Measurements from ENCODE around the gene ZNF736.

DNA sequence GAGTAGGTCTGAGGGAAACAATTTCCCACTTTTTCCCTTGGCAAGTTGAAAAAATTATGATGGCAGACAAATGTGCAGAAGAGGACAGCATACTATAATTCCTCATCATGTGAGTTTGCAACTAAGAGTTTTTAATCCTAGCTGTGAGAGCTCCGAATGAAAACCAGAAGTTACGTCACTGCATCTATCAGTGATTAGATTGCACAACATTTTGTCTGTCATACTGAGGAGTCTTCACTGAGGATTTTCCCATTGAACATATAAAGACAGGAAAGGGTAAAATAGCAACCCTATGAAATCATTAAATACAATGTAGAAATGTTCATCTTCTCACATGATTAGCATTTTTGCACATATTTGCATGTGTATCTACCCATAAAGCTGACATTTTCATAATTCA is 45.8 kb downstream of the ZNF736 start:
- TF ChIP-seq, protein P1, sequence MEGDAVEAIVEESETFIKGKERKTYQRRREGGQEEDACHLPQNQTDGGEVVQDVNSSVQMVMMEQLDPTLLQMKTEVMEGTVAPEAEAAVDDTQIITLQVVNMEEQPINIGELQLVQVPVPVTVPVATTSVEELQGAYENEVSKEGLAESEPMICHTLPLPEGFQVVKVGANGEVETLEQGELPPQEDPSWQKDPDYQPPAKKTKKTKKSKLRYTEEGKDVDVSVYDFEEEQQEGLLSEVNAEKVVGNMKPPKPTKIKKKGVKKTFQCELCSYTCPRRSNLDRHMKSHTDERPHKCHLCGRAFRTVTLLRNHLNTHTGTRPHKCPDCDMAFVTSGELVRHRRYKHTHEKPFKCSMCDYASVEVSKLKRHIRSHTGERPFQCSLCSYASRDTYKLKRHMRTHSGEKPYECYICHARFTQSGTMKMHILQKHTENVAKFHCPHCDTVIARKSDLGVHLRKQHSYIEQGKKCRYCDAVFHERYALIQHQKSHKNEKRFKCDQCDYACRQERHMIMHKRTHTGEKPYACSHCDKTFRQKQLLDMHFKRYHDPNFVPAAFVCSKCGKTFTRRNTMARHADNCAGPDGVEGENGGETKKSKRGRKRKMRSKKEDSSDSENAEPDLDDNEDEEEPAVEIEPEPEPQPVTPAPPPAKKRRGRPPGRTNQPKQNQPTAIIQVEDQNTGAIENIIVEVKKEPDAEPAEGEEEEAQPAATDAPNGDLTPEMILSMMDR (IDR thresholded peaks at IDR 0.05; ENCODE audit: low read depth, low read length, missing input control) = no peak
- TF ChIP-seq GABPA (IDR thresholded peaks at IDR 0.05 in 1 of 2, conservative IDR thresholded peaks at IDR 0.05 in 1 of 2) (no peak), HNF4A (conservative IDR thresholded peaks at IDR 0.05) (no peak), TAF1 (conservative IDR thresholded peaks at IDR 0.05) (no peak), RAD21 (IDR thresholded peaks at IDR 0.05) (no peak), YY1 (IDR thresholded peaks at IDR 0.05) (no peak), JUND (IDR thresholded peaks at IDR 0.05) (no peak), FOXA1 (IDR thresholded peaks at IDR 0.05) (no peak)
- TF ChIP-seq, protein P2, sequence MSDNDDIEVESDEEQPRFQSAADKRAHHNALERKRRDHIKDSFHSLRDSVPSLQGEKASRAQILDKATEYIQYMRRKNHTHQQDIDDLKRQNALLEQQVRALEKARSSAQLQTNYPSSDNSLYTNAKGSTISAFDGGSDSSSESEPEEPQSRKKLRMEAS (IDR thresholded peaks at IDR 0.05) = no peak
- TF ChIP-seq, protein P3, sequence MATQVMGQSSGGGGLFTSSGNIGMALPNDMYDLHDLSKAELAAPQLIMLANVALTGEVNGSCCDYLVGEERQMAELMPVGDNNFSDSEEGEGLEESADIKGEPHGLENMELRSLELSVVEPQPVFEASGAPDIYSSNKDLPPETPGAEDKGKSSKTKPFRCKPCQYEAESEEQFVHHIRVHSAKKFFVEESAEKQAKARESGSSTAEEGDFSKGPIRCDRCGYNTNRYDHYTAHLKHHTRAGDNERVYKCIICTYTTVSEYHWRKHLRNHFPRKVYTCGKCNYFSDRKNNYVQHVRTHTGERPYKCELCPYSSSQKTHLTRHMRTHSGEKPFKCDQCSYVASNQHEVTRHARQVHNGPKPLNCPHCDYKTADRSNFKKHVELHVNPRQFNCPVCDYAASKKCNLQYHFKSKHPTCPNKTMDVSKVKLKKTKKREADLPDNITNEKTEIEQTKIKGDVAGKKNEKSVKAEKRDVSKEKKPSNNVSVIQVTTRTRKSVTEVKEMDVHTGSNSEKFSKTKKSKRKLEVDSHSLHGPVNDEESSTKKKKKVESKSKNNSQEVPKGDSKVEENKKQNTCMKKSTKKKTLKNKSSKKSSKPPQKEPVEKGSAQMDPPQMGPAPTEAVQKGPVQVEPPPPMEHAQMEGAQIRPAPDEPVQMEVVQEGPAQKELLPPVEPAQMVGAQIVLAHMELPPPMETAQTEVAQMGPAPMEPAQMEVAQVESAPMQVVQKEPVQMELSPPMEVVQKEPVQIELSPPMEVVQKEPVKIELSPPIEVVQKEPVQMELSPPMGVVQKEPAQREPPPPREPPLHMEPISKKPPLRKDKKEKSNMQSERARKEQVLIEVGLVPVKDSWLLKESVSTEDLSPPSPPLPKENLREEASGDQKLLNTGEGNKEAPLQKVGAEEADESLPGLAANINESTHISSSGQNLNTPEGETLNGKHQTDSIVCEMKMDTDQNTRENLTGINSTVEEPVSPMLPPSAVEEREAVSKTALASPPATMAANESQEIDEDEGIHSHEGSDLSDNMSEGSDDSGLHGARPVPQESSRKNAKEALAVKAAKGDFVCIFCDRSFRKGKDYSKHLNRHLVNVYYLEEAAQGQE (IDR thresholded peaks at IDR 0.05) = no peak
- TF ChIP-seq, protein P4, sequence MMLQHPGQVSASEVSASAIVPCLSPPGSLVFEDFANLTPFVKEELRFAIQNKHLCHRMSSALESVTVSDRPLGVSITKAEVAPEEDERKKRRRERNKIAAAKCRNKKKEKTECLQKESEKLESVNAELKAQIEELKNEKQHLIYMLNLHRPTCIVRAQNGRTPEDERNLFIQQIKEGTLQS (IDR thresholded peaks at IDR 0.05) = no peak
